ENCODE results near the gene AXL.

Gene AXL

GRCh38 chr19:41232686-41233085 lies 13.7 kb downstream of the AXL start:
- TF ChIP-seq, protein P1, sequence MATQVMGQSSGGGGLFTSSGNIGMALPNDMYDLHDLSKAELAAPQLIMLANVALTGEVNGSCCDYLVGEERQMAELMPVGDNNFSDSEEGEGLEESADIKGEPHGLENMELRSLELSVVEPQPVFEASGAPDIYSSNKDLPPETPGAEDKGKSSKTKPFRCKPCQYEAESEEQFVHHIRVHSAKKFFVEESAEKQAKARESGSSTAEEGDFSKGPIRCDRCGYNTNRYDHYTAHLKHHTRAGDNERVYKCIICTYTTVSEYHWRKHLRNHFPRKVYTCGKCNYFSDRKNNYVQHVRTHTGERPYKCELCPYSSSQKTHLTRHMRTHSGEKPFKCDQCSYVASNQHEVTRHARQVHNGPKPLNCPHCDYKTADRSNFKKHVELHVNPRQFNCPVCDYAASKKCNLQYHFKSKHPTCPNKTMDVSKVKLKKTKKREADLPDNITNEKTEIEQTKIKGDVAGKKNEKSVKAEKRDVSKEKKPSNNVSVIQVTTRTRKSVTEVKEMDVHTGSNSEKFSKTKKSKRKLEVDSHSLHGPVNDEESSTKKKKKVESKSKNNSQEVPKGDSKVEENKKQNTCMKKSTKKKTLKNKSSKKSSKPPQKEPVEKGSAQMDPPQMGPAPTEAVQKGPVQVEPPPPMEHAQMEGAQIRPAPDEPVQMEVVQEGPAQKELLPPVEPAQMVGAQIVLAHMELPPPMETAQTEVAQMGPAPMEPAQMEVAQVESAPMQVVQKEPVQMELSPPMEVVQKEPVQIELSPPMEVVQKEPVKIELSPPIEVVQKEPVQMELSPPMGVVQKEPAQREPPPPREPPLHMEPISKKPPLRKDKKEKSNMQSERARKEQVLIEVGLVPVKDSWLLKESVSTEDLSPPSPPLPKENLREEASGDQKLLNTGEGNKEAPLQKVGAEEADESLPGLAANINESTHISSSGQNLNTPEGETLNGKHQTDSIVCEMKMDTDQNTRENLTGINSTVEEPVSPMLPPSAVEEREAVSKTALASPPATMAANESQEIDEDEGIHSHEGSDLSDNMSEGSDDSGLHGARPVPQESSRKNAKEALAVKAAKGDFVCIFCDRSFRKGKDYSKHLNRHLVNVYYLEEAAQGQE (IDR thresholded peaks at IDR 0.05; ENCODE audit: insufficient read depth in 1 of 2, low read depth in 2 of 2, low read length in 2 of 2) = no peak
- TF ChIP-seq SIN3A (IDR thresholded peaks at IDR 0.05; ENCODE audit: borderline replicate concordance, insufficient read depth, low read length) (no peak), TAF1 (IDR thresholded peaks at IDR 0.05; ENCODE audit: borderline replicate concordance, insufficient read depth, low read length) (no peak), FOXP2 (optimal IDR thresholded peaks at IDR 0.05; ENCODE audit: borderline replicate concordance, extremely low read depth, extremely low read length, insufficient read depth) (no peak), POLR2AphosphoS5 (IDR thresholded peaks at IDR 0.05; ENCODE audit: low read depth, low read length) (no peak)

DNA sequence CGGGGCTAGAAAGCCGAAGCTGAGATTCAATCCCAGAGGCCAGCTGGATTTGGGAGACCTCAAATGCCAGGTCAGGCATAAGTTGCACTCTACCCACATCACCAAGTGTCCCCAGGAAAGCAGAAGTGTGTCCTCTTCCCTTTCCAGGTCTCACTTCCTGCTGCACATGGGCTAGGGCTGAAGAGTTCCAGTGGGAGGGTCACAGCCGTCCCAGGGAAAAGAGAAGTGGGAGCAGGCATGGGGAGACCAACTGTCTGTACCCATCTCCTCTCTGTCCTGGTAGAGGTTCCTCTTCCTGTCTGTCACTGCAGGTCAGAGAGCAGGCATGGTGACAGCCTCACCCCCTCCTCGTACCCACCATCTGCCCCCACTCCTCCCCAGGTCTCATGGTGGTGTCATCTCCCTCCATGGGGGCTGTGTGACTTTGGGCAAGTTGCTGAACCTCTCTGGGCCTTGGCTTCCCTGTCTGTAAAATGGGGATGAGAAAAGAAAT lies 14.8 kb downstream of the AXL start:
- TF ChIP-seq SIN3A (IDR thresholded peaks at IDR 0.05; ENCODE audit: borderline replicate concordance, insufficient read depth, low read length) (no peak), POLR2AphosphoS5 (IDR thresholded peaks at IDR 0.05; ENCODE audit: low read depth, low read length) (no peak), TAF1 (IDR thresholded peaks at IDR 0.05; ENCODE audit: borderline replicate concordance, insufficient read depth, low read length) (no peak), FOXP2 (optimal IDR thresholded peaks at IDR 0.05; ENCODE audit: borderline replicate concordance, extremely low read depth, extremely low read length, insufficient read depth) (no peak)
- TF ChIP-seq, protein P1 (IDR thresholded peaks at IDR 0.05; ENCODE audit: insufficient read depth in 1 of 2, low read depth in 2 of 2, low read length in 2 of 2) = no peak

DNA sequence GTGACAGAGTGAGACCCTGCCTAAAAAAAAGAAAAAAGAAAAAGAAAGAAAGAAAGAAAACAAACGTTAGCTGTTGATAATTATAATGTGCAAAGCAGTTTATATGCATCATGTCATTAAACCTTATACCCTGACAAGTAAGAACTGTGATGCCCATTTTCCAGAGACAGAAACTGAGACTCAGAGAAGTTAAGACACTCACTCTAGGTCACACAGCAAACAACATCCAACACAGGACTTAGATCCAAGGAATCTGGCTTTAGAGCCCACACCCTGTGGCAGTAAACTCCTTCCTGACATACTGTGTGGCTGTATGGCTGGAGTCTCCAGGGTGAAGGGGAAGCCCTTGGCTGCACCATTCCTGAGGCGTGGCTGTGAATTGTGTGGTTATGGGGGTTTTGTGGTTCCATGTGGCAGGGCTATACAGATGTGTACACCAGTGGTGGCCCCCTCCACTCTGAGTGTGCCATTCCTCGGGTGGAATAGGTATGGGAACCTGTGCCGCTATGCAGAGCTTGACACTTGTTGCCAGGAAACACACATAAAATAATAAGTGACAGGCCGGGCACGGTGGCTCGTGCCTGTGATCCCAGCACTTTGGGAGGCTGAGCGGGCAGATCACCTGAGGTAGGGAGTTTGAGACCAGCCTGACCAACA lies 15.6 kb downstream of the AXL start:
- no peak for TF ChIP-seq POLR2AphosphoS5 (IDR thresholded peaks at IDR 0.05; ENCODE audit: low read depth, low read length)

DNA sequence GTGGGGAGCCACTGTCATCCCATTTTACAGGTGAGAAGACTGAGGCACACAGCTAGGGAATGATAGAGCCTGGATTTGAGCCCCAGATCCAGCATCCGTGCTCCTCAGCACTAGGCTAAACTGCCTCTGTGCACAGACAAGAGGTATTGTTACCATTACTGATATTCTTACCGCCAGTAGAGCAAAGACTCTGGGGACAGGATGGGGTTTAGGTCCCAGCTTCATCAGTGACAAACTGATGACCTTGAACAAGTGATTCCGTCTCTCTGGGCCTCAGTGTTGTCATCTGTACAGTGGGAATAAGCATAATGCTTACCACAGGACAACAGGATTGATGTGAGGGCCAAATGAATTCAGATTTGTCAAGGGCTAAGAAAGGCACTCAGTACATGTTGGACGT lies 16.5 kb downstream of the AXL start:
- TF ChIP-seq SIN3A (IDR thresholded peaks at IDR 0.05; ENCODE audit: borderline replicate concordance, insufficient read depth, low read length) (no peak), POLR2AphosphoS5 (IDR thresholded peaks at IDR 0.05; ENCODE audit: low read depth, low read length) (no peak)
- TF ChIP-seq, protein P1 (IDR thresholded peaks at IDR 0.05; ENCODE audit: insufficient read depth in 1 of 2, low read depth in 2 of 2, low read length in 2 of 2) = no peak

DNA sequence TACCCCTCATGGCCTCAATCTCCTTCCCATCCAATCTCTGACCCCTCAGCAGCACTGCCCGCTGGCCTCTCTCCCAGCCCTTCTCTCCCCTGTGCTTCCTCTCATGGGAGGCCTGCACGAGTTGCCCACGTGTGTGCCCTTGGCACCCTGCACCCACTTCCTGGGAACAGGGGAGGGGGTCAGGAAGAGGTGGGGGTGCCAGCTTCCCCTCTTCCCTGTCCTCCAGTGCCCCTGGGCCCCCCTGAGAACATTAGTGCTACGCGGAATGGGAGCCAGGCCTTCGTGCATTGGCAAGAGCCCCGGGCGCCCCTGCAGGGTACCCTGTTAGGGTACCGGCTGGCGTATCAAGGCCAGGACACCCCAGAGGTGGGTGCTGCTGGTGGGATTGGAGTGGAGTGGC lies 19.2 kb downstream of the AXL start:
- TF ChIP-seq TAF1 (IDR thresholded peaks at IDR 0.05; ENCODE audit: borderline replicate concordance, insufficient read depth, low read length) = no peak

- TF ChIP-seq TAF1 (IDR thresholded peaks at IDR 0.05; ENCODE audit: borderline replicate concordance, insufficient read depth, low read length) (no peak), SIN3A (IDR thresholded peaks at IDR 0.05; ENCODE audit: borderline replicate concordance, insufficient read depth, low read length) (no peak), POLR2AphosphoS5 (IDR thresholded peaks at IDR 0.05; ENCODE audit: low read depth, low read length) (no peak), FOXP2 (optimal IDR thresholded peaks at IDR 0.05; ENCODE audit: borderline replicate concordance, extremely low read depth, extremely low read length, insufficient read depth) (no peak)
- TF ChIP-seq, protein P1 (IDR thresholded peaks at IDR 0.05; ENCODE audit: insufficient read depth in 1 of 2, low read depth in 2 of 2, low read length in 2 of 2) = no peak
Measured at GRCh38 chr19:41239363-41239762, 20.3 kb downstream of the AXL start.
